H1 (cell line): ENCODE measurements around the gene UNC119. TPM values are rescaled to one million over a fixed set of nuclear protein-coding genes. Genes with fewer than 3 reads are reported as not detected.

Experiments
- BCL11A ChIP-seq, 2 experiments: IDR thresholded peaks; one replicate each; pipeline ENCODE4 v1.6.1; 2011; ENCODE audit warnings: low read depth in 2 of 2, low read length in 2 of 2, mild to moderate bottlenecking in 2 of 2
- CEBPB ChIP-seq: IDR thresholded peaks from 2 replicates; pipeline ENCODE4 v1.6.1; 2012; ENCODE audit warnings: low read depth, low read length
- KDM4A ChIP-seq: IDR thresholded peaks from one replicate; pipeline ENCODE4 v1.7.1; 2012; ENCODE audit warnings: low read depth, mild to moderate bottlenecking, moderate library complexity, low read length, inconsistent platforms; ENCODE audit not compliant: severe bottlenecking
- polyA plus RNA-seq, 7 experiments: library from polyadenylated mRNA; depleted of rRNA in 3 of 7; stranded (reverse) in 5 of 7; unstranded in 2 of 7; fragments of >200 nt in 5 of 7; fragments of 200-250 nt in 2 of 7; gene quantifications; 1 replicate in 5 of 7; 2 replicates in 1 of 7; 4 replicates in 1 of 7; pipeline versions ENCODE4 v1.2.1 to v1.2.3, GENCODE V29; 2011 to 2013; ENCODE audit warnings: missing spikeins in 2 of 7, mixed read lengths in 2 of 7
- total RNA-seq: library from RNA; stranded (reverse); fragmentation: NEBNext Ultra II Directional; extraction: Animal tissue kit (Norgen Biotek cat#: 25700); gene quantifications from 2 replicates; pipeline ENCODE4 v1.2.1, GENCODE V29; 2021

Gene UNC119
- total and polyA plus RNA-seq, 2 of the 8 experiments (the other 6 are each of a cell fraction or from before 2014, with no cell fraction given), result 43.5 to 94.4 TPM

DNA sequence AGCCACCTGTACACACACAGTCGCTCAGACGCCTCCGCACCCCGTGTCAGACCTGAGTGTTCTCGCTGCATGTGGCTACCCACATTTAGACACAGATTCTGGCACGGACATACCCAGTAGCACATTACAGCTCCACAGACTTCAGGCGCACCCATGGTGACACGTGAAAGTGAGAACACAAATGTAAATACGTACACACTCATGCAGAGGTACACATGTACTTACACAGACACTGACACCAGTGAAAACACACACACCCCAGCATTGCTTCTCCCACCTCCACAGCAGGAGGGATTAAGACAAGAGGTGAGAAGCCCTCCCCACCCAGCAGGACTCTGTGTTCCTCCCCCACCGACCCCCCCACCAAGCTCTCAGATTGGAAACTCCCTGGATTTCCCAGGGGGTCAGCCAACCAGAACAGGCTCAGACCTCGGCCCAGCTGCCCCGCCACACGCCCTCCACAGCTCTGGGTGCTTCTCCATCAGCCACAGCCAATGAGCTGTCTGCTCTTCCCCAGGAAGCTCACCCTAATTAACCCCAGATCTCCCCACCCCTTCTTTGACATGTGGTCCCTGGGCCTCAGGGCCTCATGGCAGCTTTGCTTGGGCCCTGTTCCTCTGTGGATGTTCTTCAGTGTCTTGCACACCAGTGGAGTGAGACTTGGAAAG is 51.6 kb downstream of the UNC119 start (continued):
- TF ChIP-seq KDM4A, result no peak
- no peak for TF ChIP-seq CEBPB
- no peak for TF ChIP-seq BCL11A (IDR thresholded peaks at IDR 0.05; ENCODE audit: low read depth in 2 of 2, low read length in 2 of 2)
